ENCODE measurements around the gene PATL2. TPM values are rescaled to one million over a fixed set of nuclear protein-coding genes. Genes with fewer than 3 reads are reported as not detected.
"Not testable (repeated sequence)": the region's sequence is repeated elsewhere in the genome, so short reads cannot be mapped to it uniquely, and the experiment has no call there.

Gene PATL2
- total and polyA plus RNA-seq, 2 experiments from 2014 or later: 0.19 TPM; not detected in 1

DNA sequence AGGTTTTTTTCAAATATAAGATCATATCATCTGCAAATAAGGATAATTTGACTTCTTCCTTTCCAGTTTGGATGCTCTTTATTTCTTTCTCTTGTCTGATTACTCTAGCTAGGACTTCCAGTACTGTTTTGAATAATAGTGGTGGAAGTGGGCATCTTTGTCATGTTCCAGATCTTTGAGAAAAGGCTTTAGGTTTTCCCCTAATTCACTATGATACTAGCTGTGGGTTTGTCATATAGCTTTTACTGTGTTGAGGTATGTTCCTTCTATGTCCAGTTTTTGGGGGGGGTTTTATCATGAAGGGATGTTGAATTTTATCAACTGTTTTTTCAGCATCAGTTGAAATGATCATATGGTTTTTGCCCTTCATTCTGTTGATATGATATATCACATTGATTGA, 10.4 kb downstream of the PATL2 start:
- H3F3A ChIP-seq (replicated peaks; ENCODE audit: low read depth); H3K4me1 ChIP-seq (ENCODE audit: insufficient read depth); H3K4me3 Mint-ChIP-seq; H3K27ac Mint-ChIP-seq; H3K4me1 Mint-ChIP-seq; H3K79me2 ChIP-seq (replicated peaks; ENCODE audit: insufficient read depth); ATAC-seq; H3K27me3 Mint-ChIP-seq (ENCODE audit: insufficient read depth, low read depth, poor library complexity); H3K27ac ChIP-seq (ENCODE audit: low read depth); DNase-seq (ENCODE audit: low spot score); H2AFZ ChIP-seq; H3K27me3 ChIP-seq (ENCODE audit: insufficient read depth); H3K36me3 Mint-ChIP-seq (ENCODE audit: low read depth); H3K4me2 ChIP-seq; H4K20me1 ChIP-seq (replicated peaks; ENCODE audit: insufficient read depth); H3K4me3 ChIP-seq; H3K36me3 ChIP-seq (ENCODE audit: insufficient read depth); H3K9me2 ChIP-seq (ENCODE audit: insufficient read depth): not testable (repeated sequence)
- H3K9me3 Mint-ChIP-seq: peaks cover 15% of the 10 kb centered on the region

DNA sequence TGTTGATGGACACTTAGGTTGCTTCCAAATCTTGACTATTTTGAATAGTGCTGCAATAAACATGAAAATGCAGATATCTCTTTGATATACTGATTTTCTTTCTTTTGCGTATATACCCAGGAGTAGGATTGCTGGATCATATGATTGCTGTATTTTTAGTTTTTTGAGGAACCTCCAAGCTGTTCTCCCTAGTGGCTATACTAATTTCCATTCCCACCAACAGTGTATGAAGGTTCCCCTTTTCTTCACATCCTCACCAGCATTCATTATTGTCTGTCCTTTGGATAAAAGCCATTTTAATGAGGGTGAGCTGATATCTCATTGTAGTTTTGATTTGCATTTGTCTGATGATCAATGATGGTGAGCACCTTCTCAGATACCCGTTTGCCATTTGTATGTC, 12.5 kb downstream of the PATL2 start:
- Mint-ChIP-seq H3K4me3 (no peak overlapping the region), H3K9me3 (peaks cover 11% of the 10 kb centered on the region), H3K4me1 (no peaks in the 10 kb centered on the region), H3K27me3 (ENCODE audit: insufficient read depth, low read depth, poor library complexity) (no peaks in the 10 kb centered on the region), H3K27ac (no peak overlapping the region), H3K36me3 (ENCODE audit: low read depth) (0 out of 3 replicates have a peak, but pooled peaks cover 3% of the 10 kb centered on the region)
- H2AFZ ChIP-seq: no peak overlapping the region
- H3K27me3 ChIP-seq (ENCODE audit: insufficient read depth): no peaks in the 10 kb centered on the region
- H3K4me1 ChIP-seq (ENCODE audit: insufficient read depth): no peaks in the 10 kb centered on the region
- H3K4me3 ChIP-seq: no peak overlapping the region
- no peak overlapping the region for H3K27ac ChIP-seq (ENCODE audit: low read depth)
- ATAC-seq (no peak), DNase-seq (ENCODE audit: low spot score) (no peak)
- 0 out of 2 replicates have a peak, but pooled peaks cover 5% of the 10 kb centered on the region for H3K9me2 ChIP-seq (ENCODE audit: insufficient read depth)
- H3K79me2 ChIP-seq (replicated peaks; ENCODE audit: insufficient read depth): no peaks in the 10 kb centered on the region
- H3K4me2 ChIP-seq: no peak overlapping the region
- H3F3A ChIP-seq (replicated peaks; ENCODE audit: low read depth): no peaks in the 10 kb centered on the region
- TF ChIP-seq, protein P1, sequence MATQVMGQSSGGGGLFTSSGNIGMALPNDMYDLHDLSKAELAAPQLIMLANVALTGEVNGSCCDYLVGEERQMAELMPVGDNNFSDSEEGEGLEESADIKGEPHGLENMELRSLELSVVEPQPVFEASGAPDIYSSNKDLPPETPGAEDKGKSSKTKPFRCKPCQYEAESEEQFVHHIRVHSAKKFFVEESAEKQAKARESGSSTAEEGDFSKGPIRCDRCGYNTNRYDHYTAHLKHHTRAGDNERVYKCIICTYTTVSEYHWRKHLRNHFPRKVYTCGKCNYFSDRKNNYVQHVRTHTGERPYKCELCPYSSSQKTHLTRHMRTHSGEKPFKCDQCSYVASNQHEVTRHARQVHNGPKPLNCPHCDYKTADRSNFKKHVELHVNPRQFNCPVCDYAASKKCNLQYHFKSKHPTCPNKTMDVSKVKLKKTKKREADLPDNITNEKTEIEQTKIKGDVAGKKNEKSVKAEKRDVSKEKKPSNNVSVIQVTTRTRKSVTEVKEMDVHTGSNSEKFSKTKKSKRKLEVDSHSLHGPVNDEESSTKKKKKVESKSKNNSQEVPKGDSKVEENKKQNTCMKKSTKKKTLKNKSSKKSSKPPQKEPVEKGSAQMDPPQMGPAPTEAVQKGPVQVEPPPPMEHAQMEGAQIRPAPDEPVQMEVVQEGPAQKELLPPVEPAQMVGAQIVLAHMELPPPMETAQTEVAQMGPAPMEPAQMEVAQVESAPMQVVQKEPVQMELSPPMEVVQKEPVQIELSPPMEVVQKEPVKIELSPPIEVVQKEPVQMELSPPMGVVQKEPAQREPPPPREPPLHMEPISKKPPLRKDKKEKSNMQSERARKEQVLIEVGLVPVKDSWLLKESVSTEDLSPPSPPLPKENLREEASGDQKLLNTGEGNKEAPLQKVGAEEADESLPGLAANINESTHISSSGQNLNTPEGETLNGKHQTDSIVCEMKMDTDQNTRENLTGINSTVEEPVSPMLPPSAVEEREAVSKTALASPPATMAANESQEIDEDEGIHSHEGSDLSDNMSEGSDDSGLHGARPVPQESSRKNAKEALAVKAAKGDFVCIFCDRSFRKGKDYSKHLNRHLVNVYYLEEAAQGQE (IDR thresholded peaks at IDR 0.05; ENCODE audit: unreplicated experiment): no peak
- TF ChIP-seq EZH2phosphoT487 (IDR thresholded peaks at IDR 0.05; ENCODE audit: unreplicated experiment): no peak
- TF ChIP-seq CREB1 (CRISPR knock-in tag; IDR thresholded peaks at IDR 0.05; ENCODE audit: low read depth): no peak
- TF ChIP-seq, protein P2, sequence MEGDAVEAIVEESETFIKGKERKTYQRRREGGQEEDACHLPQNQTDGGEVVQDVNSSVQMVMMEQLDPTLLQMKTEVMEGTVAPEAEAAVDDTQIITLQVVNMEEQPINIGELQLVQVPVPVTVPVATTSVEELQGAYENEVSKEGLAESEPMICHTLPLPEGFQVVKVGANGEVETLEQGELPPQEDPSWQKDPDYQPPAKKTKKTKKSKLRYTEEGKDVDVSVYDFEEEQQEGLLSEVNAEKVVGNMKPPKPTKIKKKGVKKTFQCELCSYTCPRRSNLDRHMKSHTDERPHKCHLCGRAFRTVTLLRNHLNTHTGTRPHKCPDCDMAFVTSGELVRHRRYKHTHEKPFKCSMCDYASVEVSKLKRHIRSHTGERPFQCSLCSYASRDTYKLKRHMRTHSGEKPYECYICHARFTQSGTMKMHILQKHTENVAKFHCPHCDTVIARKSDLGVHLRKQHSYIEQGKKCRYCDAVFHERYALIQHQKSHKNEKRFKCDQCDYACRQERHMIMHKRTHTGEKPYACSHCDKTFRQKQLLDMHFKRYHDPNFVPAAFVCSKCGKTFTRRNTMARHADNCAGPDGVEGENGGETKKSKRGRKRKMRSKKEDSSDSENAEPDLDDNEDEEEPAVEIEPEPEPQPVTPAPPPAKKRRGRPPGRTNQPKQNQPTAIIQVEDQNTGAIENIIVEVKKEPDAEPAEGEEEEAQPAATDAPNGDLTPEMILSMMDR (conservative IDR thresholded peaks at IDR 0.05; ENCODE audit: low read depth in 2 of 2): no peak
- TF ChIP-seq STAT1 (IDR thresholded peaks at IDR 0.05; ENCODE audit: unreplicated experiment): no peak
- TF ChIP-seq, protein P3, sequence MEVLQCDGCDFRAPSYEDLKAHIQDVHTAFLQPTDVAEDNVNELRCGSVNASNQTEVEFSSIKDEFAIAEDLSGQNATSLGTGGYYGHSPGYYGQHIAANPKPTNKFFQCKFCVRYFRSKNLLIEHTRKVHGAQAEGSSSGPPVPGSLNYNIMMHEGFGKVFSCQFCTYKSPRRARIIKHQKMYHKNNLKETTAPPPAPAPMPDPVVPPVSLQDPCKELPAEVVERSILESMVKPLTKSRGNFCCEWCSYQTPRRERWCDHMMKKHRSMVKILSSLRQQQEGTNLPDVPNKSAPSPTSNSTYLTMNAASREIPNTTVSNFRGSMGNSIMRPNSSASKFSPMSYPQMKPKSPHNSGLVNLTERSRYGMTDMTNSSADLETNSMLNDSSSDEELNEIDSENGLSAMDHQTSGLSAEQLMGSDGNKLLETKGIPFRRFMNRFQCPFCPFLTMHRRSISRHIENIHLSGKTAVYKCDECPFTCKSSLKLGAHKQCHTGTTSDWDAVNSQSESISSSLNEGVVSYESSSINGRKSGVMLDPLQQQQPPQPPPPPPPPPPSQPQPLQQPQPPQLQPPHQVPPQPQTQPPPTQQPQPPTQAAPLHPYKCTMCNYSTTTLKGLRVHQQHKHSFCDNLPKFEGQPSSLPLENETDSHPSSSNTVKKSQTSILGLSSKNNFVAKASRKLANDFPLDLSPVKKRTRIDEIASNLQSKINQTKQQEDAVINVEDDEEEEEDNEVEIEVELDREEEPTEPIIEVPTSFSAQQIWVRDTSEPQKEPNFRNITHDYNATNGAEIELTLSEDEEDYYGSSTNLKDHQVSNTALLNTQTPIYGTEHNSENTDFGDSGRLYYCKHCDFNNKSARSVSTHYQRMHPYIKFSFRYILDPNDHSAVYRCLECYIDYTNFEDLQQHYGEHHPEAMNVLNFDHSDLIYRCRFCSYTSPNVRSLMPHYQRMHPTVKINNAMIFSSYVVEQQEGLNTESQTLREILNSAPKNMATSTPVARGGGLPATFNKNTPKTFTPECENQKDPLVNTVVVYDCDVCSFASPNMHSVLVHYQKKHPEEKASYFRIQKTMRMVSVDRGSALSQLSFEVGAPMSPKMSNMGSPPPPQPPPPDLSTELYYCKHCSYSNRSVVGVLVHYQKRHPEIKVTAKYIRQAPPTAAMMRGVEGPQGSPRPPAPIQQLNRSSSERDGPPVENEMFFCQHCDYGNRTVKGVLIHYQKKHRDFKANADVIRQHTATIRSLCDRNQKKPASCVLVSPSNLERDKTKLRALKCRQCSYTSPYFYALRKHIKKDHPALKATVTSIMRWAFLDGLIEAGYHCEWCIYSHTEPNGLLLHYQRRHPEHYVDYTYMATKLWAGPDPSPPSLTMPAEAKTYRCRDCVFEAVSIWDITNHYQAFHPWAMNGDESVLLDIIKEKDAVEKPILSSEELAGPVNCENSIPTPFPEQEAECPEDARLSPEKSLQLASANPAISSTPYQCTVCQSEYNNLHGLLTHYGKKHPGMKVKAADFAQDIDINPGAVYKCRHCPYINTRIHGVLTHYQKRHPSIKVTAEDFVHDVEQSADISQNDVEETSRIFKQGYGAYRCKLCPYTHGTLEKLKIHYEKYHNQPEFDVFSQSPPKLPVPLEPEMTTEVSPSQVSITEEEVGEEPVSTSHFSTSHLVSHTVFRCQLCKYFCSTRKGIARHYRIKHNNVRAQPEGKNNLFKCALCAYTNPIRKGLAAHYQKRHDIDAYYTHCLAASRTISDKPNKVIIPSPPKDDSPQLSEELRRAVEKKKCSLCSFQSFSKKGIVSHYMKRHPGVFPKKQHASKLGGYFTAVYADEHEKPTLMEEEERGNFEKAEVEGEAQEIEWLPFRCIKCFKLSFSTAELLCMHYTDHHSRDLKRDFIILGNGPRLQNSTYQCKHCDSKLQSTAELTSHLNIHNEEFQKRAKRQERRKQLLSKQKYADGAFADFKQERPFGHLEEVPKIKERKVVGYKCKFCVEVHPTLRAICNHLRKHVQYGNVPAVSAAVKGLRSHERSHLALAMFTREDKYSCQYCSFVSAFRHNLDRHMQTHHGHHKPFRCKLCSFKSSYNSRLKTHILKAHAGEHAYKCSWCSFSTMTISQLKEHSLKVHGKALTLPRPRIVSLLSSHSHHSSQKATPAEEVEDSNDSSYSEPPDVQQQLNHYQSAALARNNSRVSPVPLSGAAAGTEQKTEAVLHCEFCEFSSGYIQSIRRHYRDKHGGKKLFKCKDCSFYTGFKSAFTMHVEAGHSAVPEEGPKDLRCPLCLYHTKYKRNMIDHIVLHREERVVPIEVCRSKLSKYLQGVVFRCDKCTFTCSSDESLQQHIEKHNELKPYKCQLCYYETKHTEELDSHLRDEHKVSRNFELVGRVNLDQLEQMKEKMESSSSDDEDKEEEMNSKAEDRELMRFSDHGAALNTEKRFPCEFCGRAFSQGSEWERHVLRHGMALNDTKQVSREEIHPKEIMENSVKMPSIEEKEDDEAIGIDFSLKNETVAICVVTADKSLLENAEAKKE (CRISPR knock-in tag; IDR thresholded peaks at IDR 0.05): no peak
- H4K20me1 ChIP-seq (replicated peaks; ENCODE audit: insufficient read depth): no peaks in the 10 kb centered on the region
- no peaks in the 10 kb centered on the region for H3K36me3 ChIP-seq (ENCODE audit: insufficient read depth)
